ENCODE measurements around the gene NOC4L. TPM values are rescaled to one million over a fixed set of nuclear protein-coding genes. Genes with fewer than 3 reads are reported as not detected.

NOC4L gene
- polyA plus RNA-seq, 3 donors = 7.3 to 18.0 (median 17.9) TPM

GRCh38 chr12:132106921-132107320, 37.3 kb upstream of the NOC4L start:
- H3K36me3 Mint-ChIP-seq = peaks cover 25 to 46% of the 10 kb centered on the region in 2 donors
- no peaks in the 10 kb centered on the region for H3K4me1 Mint-ChIP-seq
- H3K4me3 Mint-ChIP-seq = no peak overlapping the region
- H3K27ac Mint-ChIP-seq = no peak overlapping the region
- Histone ChIP-seq H3K9me3 (replicated peaks in 1 of 2; ENCODE audit: control insufficient read depth in 1 of 2, insufficient read depth in 1 of 2, low read length in 2 of 2) (no peaks in the 10 kb centered on the region), H3K4me2 (replicated peaks; ENCODE audit: extremely low read depth, low read length, poor library complexity, severe bottlenecking) (no peak overlapping the region), H3K36me3 (replicated peaks in 1 of 2; ENCODE audit: control insufficient read depth in 1 of 2, insufficient read depth in 2 of 2, low read length in 2 of 2) (peaks cover 15 to 52% of the 10 kb centered on the region in 2 donors), H3K79me2 (ENCODE audit: insufficient read depth, low read length) (no peaks in the 10 kb centered on the region), H3K9ac (ENCODE audit: insufficient read depth, low read length, poor library complexity, severe bottlenecking) (no peak overlapping the region), H3K27me3 (ENCODE audit: control insufficient read depth in 2 of 2, insufficient read depth in 2 of 2, low read length in 2 of 2) (no peaks in the 10 kb centered on the region), H2AFZ (ENCODE audit: insufficient read depth, low read depth, low read length, poor library complexity, severe bottlenecking) (no peak overlapping the region), H3K4me1 (ENCODE audit: control insufficient read depth in 1 of 2, insufficient read depth in 2 of 2, low read length in 2 of 2) (no peaks in the 10 kb centered on the region), H4K20me1 (ENCODE audit: insufficient read depth, low read length) (no peaks in the 10 kb centered on the region), H3K4me3 (replicated peaks in 1 of 3; ENCODE audit: low read depth in 2 of 3, low read length in 3 of 3) (no peak overlapping the region), H3K27ac (ENCODE audit: low read depth in 1 of 2, low read length in 2 of 2) (no peak overlapping the region)
- intact Hi-C loops (cut with micrococcal nuclease) = no loop called here
- H3K9me3 Mint-ChIP-seq = no peaks in the 10 kb centered on the region
- 95% methylated on average over 4 of the region's 7 CpGs for WGBS (ENCODE audit: insufficient coverage)
- DNase-seq = no peak
- TF ChIP-seq CTCF (IDR thresholded peaks at IDR 0.05) = no peak
- H3K27me3 Mint-ChIP-seq (ENCODE audit: low read depth in 3 of 3) = no peaks in the 10 kb centered on the region

GRCh38 chr12:132108211-132108832, 35.9 kb upstream of the NOC4L start:
- no peak for DNase-seq
- H3K4me1 ChIP-seq (ENCODE audit: control insufficient read depth in 1 of 2, insufficient read depth in 2 of 2, low read length in 2 of 2) = no peaks in the 10 kb centered on the region
- no peak overlapping the region for H3K4me3 ChIP-seq (replicated peaks in 1 of 3; ENCODE audit: low read depth in 2 of 3, low read length in 3 of 3)
- no peak overlapping the region for H3K9ac ChIP-seq (ENCODE audit: insufficient read depth, low read length, poor library complexity, severe bottlenecking)
- no peaks in the 10 kb centered on the region for H3K9me3 ChIP-seq (replicated peaks in 1 of 2; ENCODE audit: control insufficient read depth in 1 of 2, insufficient read depth in 1 of 2, low read length in 2 of 2)
- no peaks in the 10 kb centered on the region for H3K27me3 Mint-ChIP-seq (ENCODE audit: low read depth in 3 of 3)
- H3K9me3 Mint-ChIP-seq = no peaks in the 10 kb centered on the region
- no peak overlapping the region for H3K4me2 ChIP-seq (replicated peaks; ENCODE audit: extremely low read depth, low read length, poor library complexity, severe bottlenecking)
- no peak for TF ChIP-seq CTCF (IDR thresholded peaks at IDR 0.05)
- no peaks in the 10 kb centered on the region for H3K27me3 ChIP-seq (ENCODE audit: control insufficient read depth in 2 of 2, insufficient read depth in 2 of 2, low read length in 2 of 2)
- H3K27ac Mint-ChIP-seq = no peak overlapping the region
- intact Hi-C loops (cut with micrococcal nuclease) = no loop called here
- H3K4me1 Mint-ChIP-seq = no peaks in the 10 kb centered on the region
- H2AFZ ChIP-seq (ENCODE audit: insufficient read depth, low read depth, low read length, poor library complexity, severe bottlenecking) = no peak overlapping the region
- H3K4me3 Mint-ChIP-seq = no peak overlapping the region
- no peaks in the 10 kb centered on the region for H3K79me2 ChIP-seq (ENCODE audit: insufficient read depth, low read length)
- peaks cover 31 to 55% of the 10 kb centered on the region in 2 donors for H3K36me3 Mint-ChIP-seq
- WGBS (ENCODE audit: insufficient coverage) = 99% methylated on average over 15 of the region's 16 CpGs
- H4K20me1 ChIP-seq (ENCODE audit: insufficient read depth, low read length) = no peaks in the 10 kb centered on the region
- peaks cover 16 to 53% of the 10 kb centered on the region in 2 donors for H3K36me3 ChIP-seq (replicated peaks in 1 of 2; ENCODE audit: control insufficient read depth in 1 of 2, insufficient read depth in 2 of 2, low read length in 2 of 2)
- H3K27ac ChIP-seq (ENCODE audit: low read depth in 1 of 2, low read length in 2 of 2) = no peak overlapping the region

Data from CD14-positive monocyte (primary cell).